NCI-H510A (cell line): ENCODE data around the gene RELB.
A peak's percentile ranks its signal among the peaks of the same experiment; 100 is the strongest.

Experiments
- DNase-seq: peaks from one replicate; lab custom pipeline; 2025; lab: John Stamatoyannopoulos, UW

The RELB gene

GRCh38 chr19:45023048-45023447 is 21.8 kb downstream of the RELB start:
- DNase-seq: no peak

GRCh38 chr19:45025264-45025663 is 24.0 kb downstream of the RELB start:
- DNase-seq: no peak

GRCh38 chr19:45027371-45027770 is 26.1 kb downstream of the RELB start:
- DNase-seq: no peak

- DNase-seq: no peak
Observed at GRCh38 chr19:45030825-45031224, 29.6 kb downstream of the RELB start.

- no peak for DNase-seq
Observed at GRCh38 chr19:45032421-45032820, 31.2 kb downstream of the RELB start.

GRCh38 chr19:45035755-45036154 is 34.5 kb downstream of the RELB start:
- no peak for DNase-seq

- DNase-seq: no peak
Observed at GRCh38 chr19:45037393-45038169, 36.3 kb downstream of the RELB start.

- DNase-seq: peak; percentile 78
Observed at GRCh38 chr19:45038931-45039893, 37.9 kb downstream of the RELB start, which contains the start of gene CLASRP. Gene CLASRP (plus strand): TSS chr19:45039045. CDS start chr19:45040213, 1,168 bp downstream.

GRCh38 chr19:45040059-45040771 is 39.0 kb downstream of the RELB start:
- no peak for DNase-seq

GRCh38 chr19:45041125-45041524 is 39.9 kb downstream of the RELB start:
- no peak for DNase-seq

- DNase-seq: no peak
Observed at GRCh38 chr19:45045671-45046353, 44.5 kb downstream of the RELB start.

- no peak for DNase-seq
Observed at GRCh38 chr19:45046355-45046754, 45.1 kb downstream of the RELB start.

- DNase-seq: no peak
Observed at GRCh38 chr19:45047188-45047797, 46.0 kb downstream of the RELB start.

- DNase-seq: no peak
Observed at GRCh38 chr19:45049073-45049736, 47.9 kb downstream of the RELB start.

- no peak for DNase-seq
Observed at GRCh38 chr19:45050036-45050435, 48.8 kb downstream of the RELB start.

GRCh38 chr19:45051929-45052579 is 50.8 kb downstream of the RELB start:
- DNase-seq: no peak

GRCh38 chr19:45056831-45057230 is 55.6 kb downstream of the RELB start:
- DNase-seq: no peak

GRCh38 chr19:45057444-45057843 is 56.2 kb downstream of the RELB start:
- no peak for DNase-seq

GRCh38 chr19:45058622-45059159 is 57.4 kb downstream of the RELB start:
- no peak for DNase-seq
